Testis (tissue), 2 donors: ENCODE results near the gene HJV.

Experiments
- CTCF ChIP-seq, 3 experiments: fragments of 450-650 bp in 2 of 3; fragments of 200-600 bp in 1 of 3; sonication (generic) in 1 of 3; IDR thresholded peaks; one replicate each; pipeline ENCODE4 v1.5.1; 2016 to 2019; ENCODE audit warnings: antibody characterized with exemption in 3 of 3, mild to moderate bottlenecking in 2 of 3, moderate library complexity in 1 of 3
- POLR2A ChIP-seq: fragments of 450-650 bp; IDR thresholded peaks from one replicate; pipeline ENCODE4 v1.6.1; 2017; ENCODE audit warnings: antibody characterized with exemption, mild to moderate bottlenecking, moderate library complexity

- no peak for TF ChIP-seq CTCF (IDR thresholded peaks at IDR 0.05)
- no peak for TF ChIP-seq POLR2A
Measured at GRCh38 chr1:145995964-145996432, 25.5 kb downstream of the HJV start.
